GM18526 (cell line): ENCODE measurements around the gene B4GALT5.

ENCODE experiments used
- POLR2A ChIP-seq: IDR thresholded peaks from 3 replicates; pipeline ENCODE4 v1.6.1; 2011; ENCODE audit not compliant: insufficient read length; ENCODE audit errors: extremely low read depth

Gene B4GALT5

GRCh38 chr20:49597825-49598395, 115.8 kb downstream of the B4GALT5 start:
- no peak for TF ChIP-seq POLR2A

DNA sequence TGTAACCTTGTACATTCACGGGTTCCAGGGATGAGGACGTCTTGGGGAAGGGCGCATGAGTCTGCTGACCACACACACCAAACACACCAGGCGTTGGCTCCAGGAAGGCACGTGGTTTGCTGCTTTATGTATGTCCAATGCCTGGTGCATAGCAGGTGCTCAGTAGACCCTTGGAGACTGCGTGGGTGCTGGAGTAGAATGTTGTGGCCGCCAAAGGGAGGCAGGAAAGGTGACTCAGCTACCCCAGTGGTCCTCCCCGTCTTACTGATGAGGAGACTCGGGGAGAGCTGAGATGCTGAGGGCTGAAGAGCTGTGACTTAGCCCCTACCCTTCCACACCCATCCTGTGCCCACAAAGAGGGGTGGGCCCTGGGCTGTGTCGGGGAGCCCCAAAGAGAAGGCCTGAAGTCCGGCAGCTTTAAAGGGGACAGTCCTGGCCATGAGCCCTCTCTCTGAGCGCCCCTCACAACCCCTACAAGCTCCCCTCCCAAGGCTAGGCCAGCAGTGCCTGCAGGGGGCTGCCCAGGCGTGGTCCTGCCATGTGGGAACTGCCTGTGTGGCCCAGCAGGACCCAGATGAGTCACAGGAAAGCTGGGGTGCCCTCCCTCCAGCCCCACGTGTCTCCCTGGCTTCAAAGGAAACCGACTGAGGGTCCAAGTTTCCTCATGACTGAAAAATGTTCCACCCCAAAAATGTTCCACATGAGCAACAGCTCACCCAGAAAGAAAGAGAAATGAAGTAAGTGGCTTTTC, 117.7 kb downstream of the B4GALT5 start:
- TF ChIP-seq POLR2A, result no peak

DNA sequence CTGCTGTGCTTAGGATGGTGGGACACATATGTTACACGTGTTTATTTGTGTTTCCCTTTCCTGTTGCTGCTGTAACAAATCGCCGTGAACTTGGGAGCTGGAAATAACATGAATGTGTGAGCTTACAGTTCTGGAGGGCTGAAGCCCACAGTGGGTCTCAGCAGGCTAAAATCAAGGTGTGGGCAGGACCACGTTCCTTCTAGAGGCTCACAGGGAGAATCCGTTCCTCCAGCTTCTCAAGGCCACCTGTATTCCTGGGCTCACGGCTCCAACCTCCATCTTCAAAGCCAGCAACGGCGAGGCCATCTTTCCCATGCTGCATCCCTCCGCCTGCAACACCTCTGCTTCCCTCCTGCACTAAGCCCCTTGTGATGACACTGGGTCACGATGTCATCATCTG, 118.3 kb downstream of the B4GALT5 start:
- TF ChIP-seq POLR2A, result no peak

DNA sequence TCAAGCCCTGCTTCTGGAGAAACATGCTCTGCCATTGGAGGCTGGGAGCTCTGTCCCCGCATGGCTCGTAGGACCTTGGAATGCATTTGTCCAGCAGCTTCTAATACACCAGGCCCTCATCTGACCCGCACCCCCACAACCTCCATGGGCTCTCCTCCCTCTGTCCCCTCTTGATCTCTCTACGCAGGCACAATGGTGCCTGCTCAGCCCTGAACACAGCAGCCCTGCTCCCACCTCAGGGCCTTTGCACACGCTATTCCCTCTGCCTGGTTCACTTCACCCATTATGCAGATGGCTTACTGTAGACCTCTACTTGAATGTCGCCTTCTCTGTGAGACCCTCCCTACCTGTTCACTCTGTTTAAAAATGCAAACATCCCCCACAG, 118.8 kb downstream of the B4GALT5 start:
- no peak for TF ChIP-seq POLR2A

DNA sequence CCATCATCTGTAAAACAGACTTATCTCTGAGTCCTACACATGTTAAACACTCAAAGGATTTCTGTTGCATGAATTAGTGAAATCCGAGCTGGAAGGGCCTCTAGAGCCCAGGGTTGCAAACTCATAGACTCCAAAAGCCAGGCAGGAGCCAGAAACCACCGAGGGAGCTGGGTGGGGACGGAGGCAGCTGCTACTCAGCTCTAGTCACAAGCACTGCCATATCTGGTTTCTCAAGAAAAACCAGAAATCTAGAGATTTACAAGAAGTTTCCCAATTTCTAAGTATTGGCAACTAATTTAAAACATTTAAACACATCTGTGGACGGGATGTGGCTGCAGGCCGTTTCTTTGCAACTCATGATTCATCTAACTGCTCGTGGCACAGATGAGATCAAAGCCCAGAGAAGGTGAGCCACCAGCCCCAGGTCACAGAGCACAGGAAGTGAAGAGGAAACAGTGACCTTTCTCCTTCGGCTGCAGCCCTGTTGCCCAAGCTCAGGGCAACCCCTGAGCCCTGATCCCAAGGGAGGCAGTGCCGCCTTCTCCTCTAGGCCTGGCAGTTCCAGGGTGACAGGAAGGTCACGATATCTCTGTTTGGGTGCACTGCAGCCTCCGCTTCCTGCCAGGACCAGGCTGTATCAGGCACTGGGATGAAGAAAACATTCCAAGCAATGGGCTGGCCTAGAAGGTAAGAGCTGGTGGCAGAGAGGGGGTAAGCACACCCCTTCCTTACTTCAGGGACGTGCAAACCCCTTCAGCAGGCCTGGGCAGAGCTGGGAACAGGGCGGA, 119.3 kb downstream of the B4GALT5 start:
- no peak for TF ChIP-seq POLR2A

DNA sequence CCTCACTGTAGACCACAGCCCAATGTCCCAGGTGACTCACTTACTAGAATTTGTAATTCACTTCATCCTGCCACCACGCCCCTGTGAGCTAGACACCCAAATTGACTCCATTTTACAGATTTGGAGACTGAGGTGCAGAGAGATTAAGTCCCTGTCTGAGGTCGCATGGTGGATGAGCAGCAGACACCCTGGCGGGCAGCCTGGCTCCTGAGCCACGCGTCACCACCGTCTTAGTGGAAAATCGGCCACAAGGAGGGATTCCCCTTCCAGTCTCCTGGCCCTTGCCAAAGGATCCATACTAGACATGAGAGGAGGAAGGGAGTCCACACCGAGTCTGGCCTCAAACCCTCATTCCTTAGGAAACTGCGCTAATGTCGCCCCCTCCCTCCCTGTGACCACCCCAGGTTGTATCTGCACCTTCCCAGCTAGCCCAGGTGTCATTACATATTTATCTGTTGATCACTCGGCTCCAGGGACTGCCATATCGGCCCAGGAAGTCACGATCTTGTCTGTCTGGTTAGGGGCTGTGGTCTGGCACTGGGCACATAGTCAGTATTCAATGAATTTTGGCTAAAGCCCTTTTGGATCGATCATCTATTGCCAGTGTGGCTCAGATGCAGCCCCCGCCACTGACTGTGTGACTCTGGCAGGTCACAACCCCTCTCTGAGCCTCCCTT, 120.1 kb downstream of the B4GALT5 start:
- no peak for TF ChIP-seq POLR2A

- TF ChIP-seq POLR2A, result no peak
Observed at GRCh38 chr20:49592120-49592519, 121.6 kb downstream of the B4GALT5 start.

DNA sequence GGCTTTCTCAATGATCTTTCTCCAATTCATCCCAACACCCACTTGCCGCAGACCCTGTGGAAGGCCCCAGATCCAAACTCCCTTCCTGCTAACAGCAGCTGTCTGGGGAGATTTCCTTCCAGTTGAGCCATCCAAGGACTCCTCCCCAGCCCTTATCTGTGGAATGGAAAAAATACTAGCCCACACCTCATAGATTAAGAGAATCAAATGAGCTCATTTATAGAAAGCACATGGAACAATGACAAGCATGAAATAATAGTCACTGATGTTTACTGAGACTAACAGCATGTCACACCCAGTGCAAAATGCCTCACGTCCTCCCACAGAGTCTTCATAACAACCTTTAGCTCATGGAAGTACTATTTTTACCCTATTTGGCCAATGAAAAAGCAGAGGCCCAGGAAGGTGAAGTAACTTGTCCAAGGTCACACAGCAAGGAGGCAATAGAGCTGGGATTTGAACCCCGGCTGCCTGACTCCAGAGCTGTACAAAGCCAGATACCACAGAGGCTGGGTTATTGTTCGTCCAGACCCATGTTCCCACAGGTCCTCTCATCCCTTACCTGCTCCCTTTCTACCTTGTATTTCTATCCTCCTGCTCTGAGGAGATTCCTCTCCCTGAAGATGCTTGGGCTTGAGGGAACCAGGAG, 122.3 kb downstream of the B4GALT5 start:
- no peak for TF ChIP-seq POLR2A

DNA sequence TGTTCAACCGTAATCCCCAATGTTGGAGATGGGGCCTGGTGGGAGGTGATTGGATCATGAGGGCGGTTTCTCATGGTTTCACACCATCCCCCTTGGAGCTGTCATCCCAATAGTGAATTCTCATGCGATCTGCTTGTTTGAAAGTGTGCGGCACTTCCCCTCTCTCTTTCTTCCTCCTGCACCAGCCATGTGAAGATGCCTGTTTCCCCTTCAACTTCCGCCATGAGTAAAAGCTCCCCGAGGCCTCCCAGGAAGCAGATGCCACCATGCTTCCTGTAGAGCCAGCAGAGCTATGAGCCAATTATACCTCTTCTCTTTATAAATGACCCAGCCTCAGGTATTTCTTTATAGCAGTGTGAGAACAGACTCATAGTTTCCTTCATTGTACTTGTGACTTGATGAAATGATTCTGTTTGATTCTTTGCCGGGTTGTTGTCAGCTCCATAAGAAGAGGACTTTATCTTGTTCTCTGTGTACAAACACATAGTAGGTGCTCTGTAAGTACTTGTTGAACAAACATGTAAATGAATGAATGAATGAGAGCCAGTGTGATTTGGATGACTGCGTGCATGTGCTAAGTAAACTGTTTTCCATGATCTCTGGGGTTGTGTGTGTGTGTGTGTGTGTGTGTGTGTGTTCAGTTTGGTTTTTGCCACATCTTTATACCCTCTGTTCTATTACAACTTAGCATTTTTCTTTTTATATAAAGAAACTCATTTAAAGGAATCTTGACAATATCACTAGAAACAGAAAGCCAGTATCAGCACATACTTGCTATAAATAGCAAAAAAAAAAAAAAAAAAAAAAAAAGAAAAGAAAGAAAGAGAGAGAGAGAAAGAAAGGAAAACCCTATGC, 123.3 kb downstream of the B4GALT5 start:
- no peak for TF ChIP-seq POLR2A

- TF ChIP-seq POLR2A, result no peak
Observed at GRCh38 chr20:49589747-49590146, 123.9 kb downstream of the B4GALT5 start.

- no peak for TF ChIP-seq POLR2A
Observed at GRCh38 chr20:49587111-49587570, 126.5 kb downstream of the B4GALT5 start.

GRCh38 chr20:49585585-49586245, 128.0 kb downstream of the B4GALT5 start:
- no peak for TF ChIP-seq POLR2A
